Stomach (tissue), 19 donors: ENCODE results near the gene LCORL. TPM values are rescaled to one million over a fixed set of nuclear protein-coding genes. Genes with fewer than 3 reads are reported as not detected.
A peak's percentile ranks its signal among the peaks of the same experiment; 100 is the strongest.

Experiments
- DNase-seq, 2 donors: peaks; one replicate each; pipeline versions ENCODE4 v3.0.0 to v3.0.0-alpha.2; 2013 to 2019
- H3K27ac ChIP-seq, 5 donors: fragments of 200-600 bp in 4 of 5; sonication (generic) in 4 of 5; one replicate each; pipeline ENCODE4 v1.5.1; 2013 to 2019; ENCODE audit warnings: mild to moderate bottlenecking in 1 of 5, moderate library complexity in 1 of 5
- H3K27me3 ChIP-seq, 3 donors: fragments of 200-600 bp; sonication (generic); one replicate each; pipeline ENCODE4 v1.5.1; 2017 to 2019; ENCODE audit warnings: mixed run types in 1 of 3
- H3K36me3 ChIP-seq, 4 donors: fragments of 200-600 bp; sonication (generic); 1 replicate in 3 of 4; 2 replicates in 1 of 4; pipeline ENCODE4 v1.5.1; 2016 to 2019
- H3K4me1 ChIP-seq, 4 donors: fragments of 200-600 bp; sonication (generic); one replicate each; pipeline ENCODE4 v1.5.1; 2016 to 2019
- H3K4me3 ChIP-seq, 4 donors: fragments of 200-600 bp; sonication (generic) in 3 of 4; one replicate each; pipeline ENCODE4 v1.5.1; 2016 to 2019; ENCODE audit warnings: mild to moderate bottlenecking in 1 of 4
- H3K9me3 ChIP-seq, 4 donors: fragments of 200-600 bp; sonication (generic); one replicate each; pipeline ENCODE4 v1.5.1; 2016 to 2019
- CTCF ChIP-seq, 7 experiments: fragments of 450-650 bp in 4 of 7; fragments of 200-600 bp in 3 of 7; sonication (generic) in 3 of 7; IDR thresholded peaks; one replicate each; pipeline ENCODE4 v1.5.1; 2016 to 2019; ENCODE audit warnings: antibody characterized with exemption in 7 of 7, control low read depth in 2 of 7, mild to moderate bottlenecking in 1 of 7
- EP300 ChIP-seq: sonication (generic); formaldehyde crosslinking; IDR thresholded peaks from one replicate; pipeline ENCODE4 v1.6.1; 2017; ENCODE audit warnings: antibody characterized with exemption
- POLR2A ChIP-seq, 4 donors: fragments of 450-650 bp; IDR thresholded peaks; one replicate each; pipeline ENCODE4 v1.6.1; 2016; ENCODE audit warnings: antibody characterized with exemption in 4 of 4, control low read depth in 2 of 4, mild to moderate bottlenecking in 1 of 4, moderate library complexity in 1 of 4
- POLR2AphosphoS5 ChIP-seq, 3 donors: sonication (generic); formaldehyde crosslinking; IDR thresholded peaks; one replicate each; pipeline ENCODE4 v1.6.1; 2016; ENCODE audit warnings: antibody characterized with exemption in 3 of 3
- WGBS, 5 donors: extraction: QIAGEN DNeasy Blood & Tissue Kit in 3 of 5; methylation state at CpG; one replicate each; pipeline versions ENCODE4 v1.1.5 to v1.1.7; 2013 to 2018; 5-methylcytosine and 5-hydroxymethylcytosine counted together
- intact Hi-C: fragments of 100-400 bp; cut with DNase I; formaldehyde crosslinking; loops from one replicate; pipeline ENCODE4 v1.15.1; 2023; ENCODE audit warnings: low total_unique reads
- long read RNA-seq, 10 donors: transcript quantifications; one replicate each; lab custom pipeline, GENCODE V29; 2026
- polyA plus RNA-seq, 3 donors: library from polyadenylated mRNA; stranded (reverse); fragments of 200-250 nt; gene quantifications; one replicate each; pipeline ENCODE4 v1.2.3, GENCODE V29; 2013
- total RNA-seq, 5 donors: library from RNA; depleted of rRNA; stranded (reverse); fragments of >200 nt; gene quantifications; one replicate each; pipeline versions ENCODE4 v1.1.0 to v1.2.3, GENCODE V29; 2014 to 2016
- donor health status: healthy with polysubstance abuse.
- donor health status: Bipolar disorder and iron deficiency.
- donor health status: healthy.

Gene LCORL
- total RNA-seq (10 to 100 TPM in 4 of 5 donors, 1 to 10 TPM in 1; 4.6 to 28.1 (median 15.6) TPM), polyA plus RNA-seq (1 to 10 TPM; 1.8 to 4.1 (median 2.5) TPM)
- long read RNA-seq, donor 1: 0 reads
- long read RNA-seq, donor 2, full-length matches to known transcripts: 3 of 3 reads
- long read RNA-seq, donor 2, partial matches to known transcripts: 0 of 3 reads
- long read RNA-seq, donor 2, other reads (novel, unspliced or antisense): 0 of 3 reads
- long read RNA-seq, donor 3: 0 reads
- long read RNA-seq, donor 4: 0 reads
- long read RNA-seq, donor 5, full-length matches to known transcripts: 4 of 4 reads
- long read RNA-seq, donor 5, partial matches to known transcripts: 0 of 4 reads
- long read RNA-seq, donor 5, other reads (novel, unspliced or antisense): 0 of 4 reads
- long read RNA-seq, donor 6: 0 reads
- long read RNA-seq, donor 7, full-length matches to known transcripts: 4 of 4 reads
- long read RNA-seq, donor 7, partial matches to known transcripts: 0 of 4 reads
- long read RNA-seq, donor 7, other reads (novel, unspliced or antisense): 0 of 4 reads
- long read RNA-seq, donor 8, full-length matches to known transcripts: 2 of 15 reads
- long read RNA-seq, donor 8, partial matches to known transcripts: 13 of 15 reads
- long read RNA-seq, donor 8, other reads (novel, unspliced or antisense): 0 of 15 reads
- long read RNA-seq, donor 9, full-length matches to known transcripts: 3 of 3 reads
- long read RNA-seq, donor 9, partial matches to known transcripts: 0 of 3 reads
- long read RNA-seq, donor 9, other reads (novel, unspliced or antisense): 0 of 3 reads
- long read RNA-seq, donor 10, full-length matches to known transcripts: 1 of 1 reads
- long read RNA-seq, donor 10, partial matches to known transcripts: 0 of 1 reads
- long read RNA-seq, donor 10, other reads (novel, unspliced or antisense): 0 of 1 reads

GRCh38 chr4:18021720-18022571 lies at the start of gene LCORL:
TSS of gene LCORL (minus strand) at chr4:18021755. CDS start at chr4:18021751, 4 bp downstream.
- peaks cover 7 to 35% (median 19%) of the 10 kb centered on the region in 4 donors for H3K4me1 ChIP-seq
- H3K36me3 ChIP-seq: no peaks in the 10 kb centered on the region
- no peaks in the 10 kb centered on the region for H3K27me3 ChIP-seq
- TF ChIP-seq CTCF (IDR thresholded peaks at IDR 0.05) (peak in 2 of 7 experiments; percentile 10 to 34), EP300 (no peak), POLR2A (IDR thresholded peaks at IDR 0.05) (no peak), POLR2AphosphoS5 (IDR thresholded peaks at IDR 0.05) (peak; percentile 53 to 62 (median 59))
- peak within 1 kb of the TSS; percentile 92 to 97 (median 95) for H3K27ac ChIP-seq
- intact Hi-C loops: no loop called here
- H3K4me3 ChIP-seq: peak within 1 kb of the TSS; percentile 71 to 95 (median 92)
- 0 to 2% (median 1%) methylated on average over 40 to 70 of the region's 71 CpGs for WGBS, 5 donors
- DNase-seq: peak; percentile 94 to 99
- no peaks in the 10 kb centered on the region for H3K9me3 ChIP-seq

GRCh38 chr4:18069810-18070209 lies 48.3 kb upstream of the LCORL start:
- TF ChIP-seq CTCF (IDR thresholded peaks at IDR 0.05) (no peak), POLR2A (IDR thresholded peaks at IDR 0.05) (no peak), POLR2AphosphoS5 (IDR thresholded peaks at IDR 0.05) (no peak), EP300 (no peak)
- H3K4me3 ChIP-seq: no peak overlapping the region
- no peaks in the 10 kb centered on the region for H3K27me3 ChIP-seq
- no peaks in the 10 kb centered on the region for H3K36me3 ChIP-seq
- peaks cover 0 to 2% (median 0%) of the 10 kb centered on the region in 4 donors for H3K9me3 ChIP-seq
- intact Hi-C loops: no loop called here
- no peak overlapping the region for H3K27ac ChIP-seq
- H3K4me1 ChIP-seq: no peaks in the 10 kb centered on the region
- DNase-seq: peak in 1 of 2 donors; percentile 34
- 61 to 76% (median 68%) methylated on average over 4 of the region's 4 CpGs for WGBS, 5 donors

- 80 to 91% (median 86%) methylated on average over 2 of the region's 2 CpGs for WGBS, 5 donors
- no peaks in the 10 kb centered on the region for H3K36me3 ChIP-seq
- intact Hi-C loops: no loop called here
- H3K27ac ChIP-seq: no peak overlapping the region
- H3K4me3 ChIP-seq: no peak overlapping the region
- no peak for DNase-seq
- H3K4me1 ChIP-seq: no peaks in the 10 kb centered on the region
- TF ChIP-seq CTCF (IDR thresholded peaks at IDR 0.05): no peak
- TF ChIP-seq EP300: no peak
- no peak for TF ChIP-seq POLR2A (IDR thresholded peaks at IDR 0.05)
- TF ChIP-seq POLR2AphosphoS5 (IDR thresholded peaks at IDR 0.05): no peak
- H3K27me3 ChIP-seq: no peaks in the 10 kb centered on the region
- peaks cover 0 to 25% (median 9%) of the 10 kb centered on the region in 4 donors for H3K9me3 ChIP-seq
These were observed 45.5 kb upstream of the LCORL start for GRCh38 chr4:18067031-18067430.
